Measurements from ENCODE around the gene NUBP1.

GRCh38 chr16:10806698-10807097, 63.1 kb downstream of the NUBP1 start:
- TF ChIP-seq CTCF (conservative IDR thresholded peaks at IDR 0.05; ENCODE audit: low read length), result no peak
- no peak for TF ChIP-seq EZH2phosphoT487 (IDR thresholded peaks at IDR 0.05; ENCODE audit: borderline replicate concordance)

All from Loucy (cell line).